Measurements from ENCODE around the gene POLR3E. TPM values are rescaled to one million over a fixed set of nuclear protein-coding genes. Genes with fewer than 3 reads are reported as not detected.
"Not testable (repeated sequence)": the region's sequence is repeated elsewhere in the genome, so short reads cannot be mapped to it uniquely, and the experiment has no call there.

Gene POLR3E
- total and polyA plus RNA-seq, 2 donors (not counting 1 experiment from before 2014, with no cell fraction given) = 97.1 to 98.4 TPM

DNA sequence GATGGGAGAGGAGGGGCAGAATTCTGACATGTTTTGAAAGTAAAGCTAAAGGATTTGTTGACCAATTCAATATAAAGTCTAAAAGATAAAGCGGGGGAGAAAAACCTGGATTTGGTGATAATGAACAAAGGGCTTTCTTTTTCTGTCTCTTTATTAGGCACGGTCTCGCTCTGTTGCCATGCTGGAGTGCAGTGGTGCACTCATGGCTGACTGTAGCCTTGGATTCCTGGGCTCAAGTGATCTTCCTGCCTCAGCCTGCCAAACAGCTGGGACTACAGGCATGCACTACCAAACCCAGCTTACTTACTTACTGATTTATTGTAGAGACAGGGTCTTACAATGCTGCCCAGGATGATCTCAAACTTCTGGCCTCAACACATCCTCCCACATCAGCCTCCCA lies 69.7 kb downstream of the POLR3E start:
- Histone ChIP-seq H3K27me3 (replicated peaks in 1 of 4; ENCODE audit: control extremely low read depth in 1 of 4, control insufficient read depth in 3 of 4, insufficient read depth in 4 of 4, low read length in 3 of 4) (no peaks in the 10 kb centered on the region), H4K20me1 (ENCODE audit: control insufficient read depth, insufficient read depth, low read length, poor library complexity, severe bottlenecking) (no peaks in the 10 kb centered on the region), H3K79me2 (ENCODE audit: control insufficient read depth, insufficient read depth, low read length) (peaks cover 28% of the 10 kb centered on the region), H2AFZ (ENCODE audit: insufficient read depth, low read depth, low read length, poor library complexity, severe bottlenecking) (no peak overlapping the region), H3K4me2 (replicated peaks; ENCODE audit: low read depth, low read length, poor library complexity, severe bottlenecking) (no peak overlapping the region), H3K9ac (ENCODE audit: low read length) (no peak overlapping the region), H3K27ac (ENCODE audit: low read length in 2 of 2) (no peak overlapping the region), H3K36me3 (replicated peaks in 1 of 2; ENCODE audit: control extremely low read depth in 1 of 2, control insufficient read depth in 1 of 2, extremely low read depth in 1 of 2, insufficient read depth in 2 of 2, low read length in 1 of 2) (peaks cover 0 to 8% of the 10 kb centered on the region in 2 experiments), H3K9me3 (ENCODE audit: control extremely low read depth in 1 of 3, control insufficient read depth in 2 of 3, insufficient read depth in 1 of 3, low read length in 2 of 3) (no peaks in the 10 kb centered on the region), H3K4me1 (ENCODE audit: control insufficient read depth in 2 of 2, insufficient read depth in 2 of 2, low read length in 2 of 2) (peaks cover 0 to 3% of the 10 kb centered on the region in 2 donors), H3K4me3 (ENCODE audit: control extremely low read depth in 1 of 5, extremely low read depth in 1 of 5, insufficient read depth in 1 of 5, low read depth in 2 of 5, low read length in 4 of 5) (no peak overlapping the region)
- intact Hi-C loops (cut with micrococcal nuclease) = no loop called here
- no peak overlapping the region for H3K4me3 Mint-ChIP-seq
- TF ChIP-seq, protein P1, sequence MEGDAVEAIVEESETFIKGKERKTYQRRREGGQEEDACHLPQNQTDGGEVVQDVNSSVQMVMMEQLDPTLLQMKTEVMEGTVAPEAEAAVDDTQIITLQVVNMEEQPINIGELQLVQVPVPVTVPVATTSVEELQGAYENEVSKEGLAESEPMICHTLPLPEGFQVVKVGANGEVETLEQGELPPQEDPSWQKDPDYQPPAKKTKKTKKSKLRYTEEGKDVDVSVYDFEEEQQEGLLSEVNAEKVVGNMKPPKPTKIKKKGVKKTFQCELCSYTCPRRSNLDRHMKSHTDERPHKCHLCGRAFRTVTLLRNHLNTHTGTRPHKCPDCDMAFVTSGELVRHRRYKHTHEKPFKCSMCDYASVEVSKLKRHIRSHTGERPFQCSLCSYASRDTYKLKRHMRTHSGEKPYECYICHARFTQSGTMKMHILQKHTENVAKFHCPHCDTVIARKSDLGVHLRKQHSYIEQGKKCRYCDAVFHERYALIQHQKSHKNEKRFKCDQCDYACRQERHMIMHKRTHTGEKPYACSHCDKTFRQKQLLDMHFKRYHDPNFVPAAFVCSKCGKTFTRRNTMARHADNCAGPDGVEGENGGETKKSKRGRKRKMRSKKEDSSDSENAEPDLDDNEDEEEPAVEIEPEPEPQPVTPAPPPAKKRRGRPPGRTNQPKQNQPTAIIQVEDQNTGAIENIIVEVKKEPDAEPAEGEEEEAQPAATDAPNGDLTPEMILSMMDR (IDR thresholded peaks at IDR 0.05) = no peak
- TF ChIP-seq EZH2 (IDR thresholded peaks at IDR 0.05; ENCODE audit: borderline replicate concordance, insufficient read depth, low read depth, low read length, poor library complexity, severe bottlenecking) = no peak
- no peaks in the 10 kb centered on the region for H3K9me3 Mint-ChIP-seq (ENCODE audit: insufficient read depth)
- no peaks in the 10 kb centered on the region for H3K27me3 Mint-ChIP-seq
- H3K27ac Mint-ChIP-seq = no peak overlapping the region
- ChIA-PET POLR2A (no interaction called here), CTCF (interaction anchor here (1.0 kb wide), 1 partner anchor 28 kb away, joined by 4 read pairs; no protein-coding TSS in a partner anchor)
- ATAC-seq (ENCODE audit: low read depth) (no peak), DNase-seq (no peak)
- WGBS (ENCODE audit: insufficient coverage) = 100% methylated on average over 3 of the region's 3 CpGs
- peaks cover 4% of the 10 kb centered on the region for H3K4me1 Mint-ChIP-seq

DNA sequence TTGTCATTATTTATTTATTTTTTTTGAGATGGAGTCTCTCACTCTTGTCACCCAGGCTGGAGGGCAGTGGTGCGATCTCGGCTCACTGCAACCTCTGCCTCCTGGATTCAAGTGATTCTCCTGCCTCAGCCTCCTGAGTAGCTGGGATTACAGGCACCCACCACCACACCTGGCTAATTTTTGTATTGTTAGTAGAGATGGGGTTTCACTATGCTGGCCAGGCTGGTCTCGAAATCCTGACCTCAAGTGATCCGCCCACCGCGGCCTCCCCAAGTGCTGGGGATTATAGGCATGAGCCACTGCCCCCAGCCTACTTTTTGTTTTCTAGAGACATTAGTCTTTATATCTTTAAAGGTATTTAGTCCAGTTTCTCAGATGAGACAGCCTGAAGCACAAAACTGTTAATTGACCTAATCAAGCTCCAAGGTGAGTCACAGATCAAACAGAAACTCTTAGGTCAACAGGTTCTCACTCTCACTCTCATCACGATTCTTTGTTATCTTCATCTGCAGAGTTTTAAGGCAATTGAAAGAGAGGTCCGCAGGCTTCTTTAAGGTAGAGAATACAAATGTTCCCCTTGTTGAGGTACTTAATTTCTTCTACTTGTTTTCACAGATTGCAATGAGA lies 71.1 kb downstream of the POLR3E start:
- H3K4me3 ChIP-seq (ENCODE audit: control extremely low read depth in 1 of 5, extremely low read depth in 1 of 5, insufficient read depth in 1 of 5, low read depth in 2 of 5, low read length in 4 of 5); POLR2A ChIA-PET; H3K9me3 Mint-ChIP-seq (ENCODE audit: insufficient read depth): not testable (repeated sequence)

More for the DNA sequence above, 71.1 kb downstream of the POLR3E start:
- H3K4me1 ChIP-seq (ENCODE audit: control insufficient read depth in 2 of 2, insufficient read depth in 2 of 2, low read length in 2 of 2); H3K27ac Mint-ChIP-seq; H3K27me3 ChIP-seq (replicated peaks in 1 of 4; ENCODE audit: control extremely low read depth in 1 of 4, control insufficient read depth in 3 of 4, insufficient read depth in 4 of 4, low read length in 3 of 4); H3K4me3 Mint-ChIP-seq; H3K4me2 ChIP-seq (replicated peaks; ENCODE audit: low read depth, low read length, poor library complexity, severe bottlenecking); CTCF ChIA-PET; intact Hi-C loops (cut with micrococcal nuclease); H3K4me1 Mint-ChIP-seq; H2AFZ ChIP-seq (ENCODE audit: insufficient read depth, low read depth, low read length, poor library complexity, severe bottlenecking); H3K27ac ChIP-seq (ENCODE audit: low read length in 2 of 2); H4K20me1 ChIP-seq (ENCODE audit: control insufficient read depth, insufficient read depth, low read length, poor library complexity, severe bottlenecking); H3K9me3 ChIP-seq (ENCODE audit: control extremely low read depth in 1 of 3, control insufficient read depth in 2 of 3, insufficient read depth in 1 of 3, low read length in 2 of 3); H3K36me3 ChIP-seq (replicated peaks in 1 of 2; ENCODE audit: control extremely low read depth in 1 of 2, control insufficient read depth in 1 of 2, extremely low read depth in 1 of 2, insufficient read depth in 2 of 2, low read length in 1 of 2); DNase-seq; ATAC-seq (ENCODE audit: low read depth); H3K27me3 Mint-ChIP-seq; H3K9ac ChIP-seq (ENCODE audit: low read length): not testable (repeated sequence)
- WGBS (ENCODE audit: insufficient coverage) = 100% methylated on average over 4 of the region's 8 CpGs
- peaks cover 29% of the 10 kb centered on the region for H3K79me2 ChIP-seq (ENCODE audit: control insufficient read depth, insufficient read depth, low read length)

Data from B cell (primary cell).